DMS 273 treated with DMSO at 0.1 percent for 48 hours (cell line): ENCODE measurements around the gene CDH4.
"Not testable (repeated sequence)": the region's sequence is repeated elsewhere in the genome, so short reads cannot be mapped to it uniquely, and the experiment has no call there.

Experiments used
- DNase-seq: peaks from one replicate; lab custom pipeline; 2025; lab: John Stamatoyannopoulos, UW

The CDH4 gene

DNA sequence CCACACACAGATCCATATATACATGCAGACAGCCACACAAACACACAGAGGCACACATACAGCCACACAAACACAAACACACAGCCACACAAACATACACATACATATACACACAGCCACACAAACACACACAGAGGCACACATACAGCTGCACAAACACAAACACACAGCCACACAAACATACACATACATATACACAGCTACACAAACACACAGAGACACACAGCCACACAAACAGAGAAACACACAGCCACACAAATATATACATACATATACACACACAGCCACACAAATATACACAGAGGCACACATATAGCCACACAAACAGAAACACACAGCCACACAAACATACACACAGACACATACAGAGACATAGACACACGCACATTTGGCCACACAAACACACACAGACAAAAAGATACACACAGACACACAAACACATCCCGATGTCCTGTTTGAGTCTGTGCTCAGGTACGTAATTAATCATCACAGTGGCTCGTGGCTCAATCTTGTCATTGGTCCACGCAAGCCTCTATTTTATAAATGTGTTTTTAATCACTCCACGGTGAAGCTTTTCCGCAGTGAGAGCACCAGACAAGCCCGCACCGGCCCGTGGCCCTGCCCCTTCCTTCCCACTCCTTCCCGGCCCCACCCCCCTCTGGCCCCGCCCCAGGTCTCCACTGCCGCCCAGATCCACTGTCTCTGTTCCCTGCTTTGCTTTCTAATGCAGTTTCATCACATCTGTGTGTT is 135.3 kb downstream of the CDH4 start:
- no peak for DNase-seq

DNA sequence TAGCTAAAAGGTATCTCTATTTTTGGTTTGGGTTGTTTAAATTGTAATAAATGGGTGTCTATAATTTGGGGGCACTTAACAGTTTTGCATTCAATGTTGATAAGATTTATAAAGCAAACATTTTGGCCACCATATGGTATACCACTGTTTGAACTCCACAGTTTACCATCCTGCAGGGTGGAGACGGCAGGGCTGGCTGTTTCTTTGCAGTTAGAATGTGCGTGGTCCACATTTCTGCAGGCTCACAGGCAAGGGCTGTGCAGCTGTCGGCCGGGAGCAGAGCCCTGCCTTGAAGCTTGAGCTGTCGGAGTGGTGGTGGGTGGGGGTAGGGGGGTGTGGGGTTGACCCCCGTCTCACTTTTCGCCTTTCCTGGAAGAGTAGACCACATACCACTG is 135.9 kb downstream of the CDH4 start:
- no peak for DNase-seq

DNA sequence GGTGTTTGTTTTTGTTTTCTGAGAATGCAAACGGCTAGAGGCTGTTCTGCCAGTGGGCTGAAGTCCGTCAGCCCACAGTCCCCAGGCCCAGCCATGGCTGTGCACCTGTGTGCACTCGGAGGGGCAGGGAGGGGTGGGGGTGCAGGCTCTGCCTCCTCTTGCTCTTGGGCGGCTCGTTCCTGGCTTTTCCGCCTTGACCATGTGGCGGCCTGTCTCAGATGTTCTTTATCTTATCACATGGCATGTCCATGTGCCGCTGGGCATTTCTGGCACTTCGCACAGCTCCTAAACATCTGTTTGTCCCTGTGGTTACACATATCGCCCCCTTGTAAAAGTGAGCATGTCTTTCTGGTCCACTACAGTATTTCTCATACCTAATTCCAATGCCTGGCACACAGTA is 137.0 kb downstream of the CDH4 start:
- no peak for DNase-seq

DNA sequence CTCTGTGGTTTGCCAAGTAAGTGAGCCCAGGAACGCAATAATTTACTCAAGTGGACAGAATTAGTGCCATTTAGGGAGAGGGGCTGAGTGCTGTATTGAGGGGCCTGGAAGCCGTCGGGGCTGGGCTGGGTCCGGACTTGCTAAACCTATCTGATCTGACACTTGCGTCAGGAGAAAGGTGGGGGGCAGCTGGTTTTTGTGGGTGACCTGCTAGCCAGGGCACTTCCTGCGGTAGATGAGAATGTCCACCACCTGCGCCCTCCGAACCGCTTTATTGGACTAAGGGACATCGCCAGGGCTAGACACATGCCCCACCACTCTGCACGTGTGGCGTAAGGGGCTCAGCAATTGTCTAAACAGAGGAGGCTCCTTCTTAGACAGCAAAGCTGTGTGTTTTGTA is 139.1 kb downstream of the CDH4 start:
- DNase-seq: no peak

DNA sequence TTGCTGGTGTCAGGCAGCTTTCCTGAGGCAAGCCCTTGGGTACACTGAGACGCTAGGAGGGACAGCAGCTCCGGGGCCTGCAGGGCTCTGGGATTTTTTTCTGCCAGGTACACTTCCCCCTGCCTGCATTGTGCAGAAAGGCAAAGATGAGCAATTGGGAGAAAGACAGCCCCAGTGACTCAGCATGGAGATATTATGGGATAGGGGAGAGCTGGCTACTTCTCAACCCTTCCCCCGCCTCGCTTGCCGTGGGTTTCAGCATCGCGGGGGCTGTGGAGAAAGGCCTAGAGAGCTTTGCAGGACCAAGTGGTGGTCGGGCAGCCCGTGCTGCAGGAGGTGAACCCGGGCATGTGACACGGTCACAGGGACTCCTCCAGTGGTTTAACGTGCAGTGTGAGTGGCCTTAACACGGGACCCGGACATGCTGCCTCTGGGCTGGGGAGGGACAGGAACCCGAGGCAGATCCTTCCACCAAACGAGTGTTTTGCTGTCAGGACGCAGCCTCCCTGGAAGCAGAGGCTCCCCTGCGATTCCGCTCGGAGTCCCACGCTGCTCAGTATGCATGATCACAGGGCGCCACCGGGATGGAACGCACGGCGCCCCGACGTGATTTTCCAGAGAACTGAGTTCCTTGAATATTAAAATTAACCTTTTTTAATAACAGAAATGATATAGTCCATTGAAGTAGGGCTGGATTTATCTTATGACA is 139.9 kb downstream of the CDH4 start:
- no peak for DNase-seq

DNA sequence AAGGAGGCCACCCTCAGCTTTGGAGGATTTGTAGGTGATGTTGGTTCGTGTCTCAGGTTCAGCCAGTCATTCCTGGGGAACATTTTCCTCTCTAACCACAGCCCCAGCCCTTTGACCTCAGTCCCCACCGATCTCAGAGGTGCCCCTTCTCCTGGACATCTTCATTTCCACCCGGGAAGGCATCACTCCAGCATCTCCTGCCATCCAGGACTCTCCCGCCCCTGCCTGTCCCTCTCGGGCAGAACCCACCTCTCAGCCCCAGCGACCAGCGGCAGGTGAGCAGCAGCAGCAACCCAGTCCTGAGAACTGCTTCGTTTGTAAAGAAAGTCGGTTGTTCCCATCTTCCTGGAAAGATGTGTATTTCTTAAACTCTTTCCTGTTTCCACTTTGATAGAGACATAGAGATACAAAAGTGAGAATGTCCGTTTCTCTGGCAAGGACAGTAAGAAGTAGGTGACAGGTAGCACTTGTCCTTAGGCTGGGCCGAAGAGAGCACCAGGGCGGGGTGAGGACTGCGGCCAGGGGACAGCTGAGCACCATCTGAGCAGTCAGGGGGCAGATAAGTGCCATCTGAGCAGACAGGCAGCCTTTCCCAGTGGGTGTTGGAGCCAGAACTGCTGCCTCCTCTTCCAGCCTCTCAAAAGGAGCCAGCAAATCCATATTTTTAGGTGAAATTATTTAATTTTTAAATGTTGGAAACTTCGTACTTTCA is 142.2 kb downstream of the CDH4 start:
- no peak for DNase-seq

DNA sequence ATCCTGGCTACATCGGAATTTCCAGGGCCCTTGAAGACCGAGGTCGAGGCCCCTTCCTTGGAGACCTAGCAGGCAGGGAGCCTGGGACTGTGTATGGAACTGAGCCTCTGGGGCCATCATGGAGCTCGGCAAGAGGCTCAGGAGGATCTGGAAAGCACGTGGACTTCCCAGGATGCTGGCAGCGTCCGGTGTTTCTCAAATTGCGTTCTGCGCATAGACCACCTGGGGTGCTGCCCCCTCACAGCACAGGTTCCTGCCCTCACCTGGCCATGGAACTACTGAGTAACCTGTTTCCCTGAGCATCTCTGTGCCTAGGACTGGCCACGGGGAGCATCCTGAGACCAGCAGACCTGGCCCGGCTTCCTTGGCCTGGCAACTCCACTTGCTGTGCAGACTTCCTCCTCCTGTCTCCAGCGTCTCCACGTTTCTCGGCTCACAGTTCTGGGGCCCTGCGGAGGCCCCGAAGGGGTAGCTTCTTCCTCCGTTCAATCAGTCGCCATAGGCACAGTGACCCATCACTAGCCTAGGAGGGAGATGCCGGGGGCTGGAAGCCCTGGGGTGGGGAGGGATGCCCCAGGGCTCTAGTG is 144.3 kb downstream of the CDH4 start:
- no peak for DNase-seq

DNA sequence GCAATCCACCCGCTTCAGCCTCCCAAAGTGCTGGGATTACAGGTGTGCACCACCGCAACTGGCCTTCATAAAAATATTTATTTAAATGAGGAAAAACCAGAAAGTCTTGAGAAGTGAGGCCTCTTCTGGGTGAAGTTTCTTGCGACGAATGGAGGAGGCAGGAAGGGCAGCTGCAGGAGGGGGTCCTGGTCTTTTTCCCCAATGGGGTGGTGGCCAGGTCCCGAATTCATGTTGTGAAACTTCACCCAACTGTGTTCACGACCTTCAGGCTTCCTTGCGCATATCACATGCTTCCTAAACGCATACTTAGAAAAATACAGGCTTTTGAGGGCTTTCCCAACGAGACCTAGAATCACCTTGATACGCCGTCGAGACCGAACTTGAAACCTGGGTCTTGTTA is 145.1 kb downstream of the CDH4 start:
- no peak for DNase-seq

DNA sequence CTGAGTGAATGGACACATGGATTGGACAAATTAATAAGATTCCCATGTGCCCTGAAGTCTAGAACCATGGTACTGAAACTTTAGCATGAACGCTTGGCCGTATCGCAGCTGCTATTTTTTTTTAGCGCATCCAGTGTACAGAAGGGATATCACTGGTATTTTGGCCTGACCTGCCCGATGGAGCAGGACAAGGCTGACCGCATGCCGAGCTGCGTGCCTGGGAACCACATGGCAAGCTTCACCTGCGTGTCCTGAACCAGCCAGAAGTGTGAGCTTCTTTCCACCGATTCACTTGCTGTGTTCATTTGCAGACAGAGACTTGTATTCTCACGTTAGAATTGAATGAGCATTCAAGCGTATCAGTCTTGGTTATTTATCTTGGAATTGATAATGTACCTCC is 145.7 kb downstream of the CDH4 start:
- DNase-seq: no peak

DNA sequence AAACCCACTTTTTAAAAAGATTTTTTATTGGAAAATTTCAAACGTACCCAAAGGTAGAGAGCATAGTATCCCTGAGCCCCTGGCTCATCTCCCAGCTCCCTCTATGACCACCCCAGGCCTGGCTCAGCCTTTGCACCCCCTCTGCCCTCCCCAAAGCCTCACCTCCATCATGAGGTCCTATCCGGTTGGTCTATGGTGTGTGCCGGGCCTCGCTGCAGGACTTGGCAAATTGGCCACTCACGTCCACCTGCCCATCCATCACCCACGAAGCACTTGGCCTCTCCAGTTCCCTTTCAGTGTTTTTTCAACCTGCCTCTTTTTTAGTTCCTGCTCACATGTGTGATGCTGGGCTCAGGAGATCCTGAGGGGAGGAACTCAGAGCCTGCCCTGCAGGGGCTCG is 147.4 kb downstream of the CDH4 start:
- no peak for DNase-seq

DNA sequence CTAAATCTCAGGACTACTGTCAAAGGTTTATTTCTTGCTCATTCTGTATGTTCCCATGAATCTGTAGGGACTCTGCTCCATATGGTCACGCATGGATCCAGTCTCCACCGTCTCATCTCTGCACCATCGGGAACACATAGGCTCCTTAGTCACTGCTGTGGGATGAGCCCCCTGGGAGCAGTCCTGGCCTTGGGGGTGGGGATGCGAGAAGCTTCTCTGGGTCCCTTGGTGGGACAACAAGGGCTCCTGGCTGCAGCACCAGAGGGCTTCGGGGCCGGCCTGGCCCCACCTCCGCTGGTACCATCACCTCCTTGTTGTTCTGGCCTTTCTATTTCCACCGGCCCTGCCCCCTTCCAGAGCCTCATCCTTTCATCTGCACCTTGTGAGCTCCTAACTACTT is 148.4 kb downstream of the CDH4 start:
- no peak for DNase-seq

DNA sequence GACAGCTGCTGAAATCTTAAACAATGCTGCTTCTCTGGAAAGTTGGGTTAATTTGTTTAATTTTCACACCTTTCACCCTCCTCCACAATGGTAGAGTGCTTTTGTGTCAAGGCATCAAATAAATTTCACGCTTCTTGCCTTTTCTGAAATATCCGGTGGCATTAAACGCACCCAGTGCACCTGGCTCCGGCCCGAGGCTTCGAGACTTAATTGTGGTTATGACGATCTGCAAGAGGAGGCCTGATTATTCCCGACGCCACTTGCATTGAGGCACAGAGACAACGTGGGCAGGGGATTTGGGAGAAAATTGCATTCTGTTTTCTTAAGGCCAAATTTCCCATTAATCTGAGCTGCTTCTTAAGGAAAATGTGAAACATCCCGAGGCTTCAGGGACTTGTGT is 152.2 kb downstream of the CDH4 start:
- no peak for DNase-seq

DNA sequence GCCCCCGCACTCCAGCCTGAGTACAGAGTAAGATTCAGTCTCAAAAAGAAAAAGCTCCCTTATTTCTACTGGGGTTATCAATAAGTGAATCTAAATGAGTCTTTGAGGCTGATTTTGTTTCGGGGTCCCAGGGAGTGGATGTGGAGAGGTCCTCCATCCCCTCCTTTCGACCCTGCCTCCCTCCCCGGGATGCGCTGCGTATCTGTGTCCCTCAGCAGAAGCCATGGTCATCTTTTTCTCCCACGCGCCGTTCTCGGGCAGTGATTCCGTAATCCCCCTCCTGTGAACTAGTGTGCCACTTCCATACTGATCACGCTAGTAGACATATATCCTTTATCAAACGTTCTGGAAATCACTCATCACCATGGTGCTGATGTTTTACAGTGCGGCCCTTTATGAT is 152.9 kb downstream of the CDH4 start:
- DNase-seq: no peak

DNA sequence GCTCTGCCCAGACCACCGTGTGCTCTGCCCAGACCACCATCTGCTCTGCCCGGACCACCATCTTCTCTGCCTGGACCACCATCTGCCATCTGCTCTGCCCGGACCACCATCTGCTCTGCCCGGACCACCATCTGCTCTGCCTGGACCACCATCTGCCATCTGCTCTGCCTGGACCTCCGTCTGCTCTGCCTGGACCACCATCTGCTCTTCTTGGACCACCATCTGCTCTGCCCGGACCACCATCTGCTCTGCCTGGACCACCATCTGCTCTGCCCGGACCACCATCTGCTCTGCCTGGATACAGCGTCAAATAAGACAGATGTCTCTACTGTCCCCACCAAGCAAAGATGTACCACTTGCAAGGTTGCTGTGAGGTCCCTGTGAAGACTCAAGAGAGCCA is 154.7 kb downstream of the CDH4 start:
- DNase-seq: not testable (repeated sequence)

DNA sequence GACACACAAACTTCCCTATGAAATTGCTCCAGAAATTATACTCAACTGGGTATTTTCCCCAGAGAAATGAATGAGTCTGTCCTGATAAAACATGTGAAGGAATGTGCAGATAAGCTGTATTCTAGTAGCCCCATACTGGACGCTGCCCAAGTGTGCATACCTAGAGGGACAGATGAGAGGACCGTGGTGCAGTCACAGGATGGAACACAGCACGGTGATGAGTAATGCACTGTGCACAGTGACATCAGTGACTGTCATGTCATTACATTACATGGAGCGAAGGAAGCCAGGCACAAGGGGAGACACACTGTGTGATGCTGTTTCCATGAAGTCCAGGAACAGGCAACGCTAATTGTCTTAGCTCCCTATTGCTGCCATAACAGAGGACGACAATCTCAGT is 155.5 kb downstream of the CDH4 start:
- no peak for DNase-seq

DNA sequence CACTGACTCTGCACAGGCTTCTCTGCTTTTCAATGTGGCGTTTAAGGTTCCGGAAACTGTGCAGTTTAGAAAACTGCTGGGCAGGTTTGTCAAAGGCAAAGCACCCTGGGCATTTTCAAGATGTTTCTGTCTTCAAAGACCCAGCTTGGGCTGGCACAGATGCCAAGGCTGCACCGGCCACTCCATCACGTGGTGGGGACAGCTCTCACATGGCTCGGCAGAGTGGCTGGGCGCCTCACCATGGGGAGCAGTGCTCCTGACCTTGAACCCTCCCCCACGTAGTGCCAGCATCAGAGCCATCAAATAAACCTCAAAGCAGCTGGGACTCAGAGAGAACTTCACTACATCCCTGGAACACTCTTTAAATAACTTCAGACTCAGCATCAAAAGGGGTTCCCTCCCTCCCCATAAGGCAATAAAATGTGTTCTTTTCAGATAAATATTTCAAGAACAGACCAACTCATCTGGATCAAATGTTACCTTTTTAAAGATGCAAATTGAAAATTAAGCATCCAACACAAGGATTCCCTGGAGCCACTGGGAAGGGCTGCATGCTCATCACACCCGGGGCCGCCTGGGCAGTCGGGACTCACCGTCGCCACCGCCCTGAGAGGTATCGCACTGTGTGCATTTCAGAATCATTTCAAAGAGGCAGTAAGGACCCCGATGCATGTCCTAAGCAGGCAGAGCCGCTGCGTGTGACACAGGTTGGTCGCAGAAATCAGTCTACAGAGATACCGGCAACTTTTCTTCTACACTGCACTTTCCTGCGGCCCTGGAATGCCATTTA is 157.1 kb downstream of the CDH4 start:
- no peak for DNase-seq

DNA sequence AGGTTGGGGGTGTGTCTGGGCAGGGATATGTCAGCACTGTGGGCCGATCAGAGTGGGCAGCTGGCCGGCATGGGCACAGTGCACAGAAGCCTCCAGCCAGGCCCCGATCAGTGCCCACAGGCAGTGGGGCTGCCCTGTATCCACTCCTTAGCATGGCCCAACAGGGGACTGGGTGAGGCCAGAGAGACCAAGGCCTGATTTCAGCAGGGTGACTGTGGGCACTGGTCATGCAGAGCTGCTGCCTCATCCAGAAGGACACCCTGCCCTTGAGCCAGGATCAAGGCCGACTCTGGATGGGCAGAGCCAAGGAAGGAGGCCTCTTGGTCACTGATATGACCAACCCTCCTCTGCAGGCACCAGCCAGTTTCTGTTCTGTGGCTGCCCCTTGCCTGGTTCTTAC is 159.7 kb downstream of the CDH4 start:
- no peak for DNase-seq

DNA sequence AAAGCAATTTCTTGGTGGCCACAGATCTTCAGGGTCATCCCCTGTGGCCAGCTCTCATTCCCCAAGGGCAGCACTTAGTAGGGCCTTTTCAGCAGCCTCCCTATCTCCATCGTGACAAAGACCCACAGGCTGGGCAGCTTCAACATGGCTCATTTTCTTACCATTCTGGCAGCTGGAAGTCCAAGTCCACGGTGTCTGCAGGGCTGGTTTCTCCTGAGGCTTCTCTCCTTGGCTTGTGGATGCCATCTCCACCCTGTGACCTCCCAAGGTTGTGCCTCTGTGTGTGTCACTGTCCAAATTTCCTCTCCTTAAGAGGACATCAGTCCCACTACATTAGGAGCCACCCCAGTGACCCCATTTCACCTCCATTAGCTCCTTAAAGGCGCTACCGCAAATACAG is 161.7 kb downstream of the CDH4 start:
- DNase-seq: no peak

DNA sequence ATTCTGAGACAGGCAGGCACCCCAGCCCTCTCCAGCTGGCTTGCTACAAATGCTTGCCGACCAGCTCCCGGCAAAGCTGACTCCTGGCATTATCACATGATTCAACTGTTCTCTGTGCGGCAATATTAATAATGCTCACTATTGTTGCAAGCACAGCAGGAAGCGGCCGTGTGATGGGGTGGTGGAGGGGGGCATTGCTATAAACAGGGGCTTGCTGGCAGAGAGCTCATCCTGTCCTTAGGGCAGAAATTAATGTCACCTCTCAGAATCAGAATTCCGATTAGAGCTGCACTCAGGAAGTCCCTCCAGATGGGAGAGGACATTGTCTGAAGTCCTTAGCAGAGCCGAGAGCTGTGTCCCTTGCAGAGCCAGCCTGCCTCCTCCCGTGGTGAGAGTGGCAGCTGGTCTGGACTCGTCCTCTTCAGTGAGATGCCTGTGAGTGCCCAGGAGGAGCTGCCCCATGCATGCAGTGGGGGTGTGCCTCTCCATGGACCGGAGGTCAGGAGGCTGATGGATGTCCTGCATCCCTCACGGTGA is 162.5 kb downstream of the CDH4 start:
- DNase-seq: no peak

DNA sequence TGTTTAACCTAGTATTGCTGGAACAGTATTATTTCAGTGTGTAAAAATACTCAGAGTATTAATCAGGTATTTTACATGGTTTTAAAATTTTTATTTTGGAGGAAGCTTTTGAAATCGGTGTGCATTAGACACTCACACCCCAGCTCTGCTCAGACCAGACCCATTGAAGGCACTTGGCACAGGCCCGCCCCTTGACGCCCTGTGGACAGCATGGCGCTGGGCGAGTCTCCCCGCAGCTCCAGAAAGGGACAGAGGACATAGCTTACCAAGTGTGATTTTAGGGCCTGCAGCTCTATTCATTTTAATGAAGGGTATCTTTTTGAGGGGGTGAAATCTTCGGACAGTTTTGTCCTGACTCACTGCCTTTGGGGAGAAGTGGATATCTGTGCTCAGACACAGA is 164.5 kb downstream of the CDH4 start:
- DNase-seq: no peak

DNA sequence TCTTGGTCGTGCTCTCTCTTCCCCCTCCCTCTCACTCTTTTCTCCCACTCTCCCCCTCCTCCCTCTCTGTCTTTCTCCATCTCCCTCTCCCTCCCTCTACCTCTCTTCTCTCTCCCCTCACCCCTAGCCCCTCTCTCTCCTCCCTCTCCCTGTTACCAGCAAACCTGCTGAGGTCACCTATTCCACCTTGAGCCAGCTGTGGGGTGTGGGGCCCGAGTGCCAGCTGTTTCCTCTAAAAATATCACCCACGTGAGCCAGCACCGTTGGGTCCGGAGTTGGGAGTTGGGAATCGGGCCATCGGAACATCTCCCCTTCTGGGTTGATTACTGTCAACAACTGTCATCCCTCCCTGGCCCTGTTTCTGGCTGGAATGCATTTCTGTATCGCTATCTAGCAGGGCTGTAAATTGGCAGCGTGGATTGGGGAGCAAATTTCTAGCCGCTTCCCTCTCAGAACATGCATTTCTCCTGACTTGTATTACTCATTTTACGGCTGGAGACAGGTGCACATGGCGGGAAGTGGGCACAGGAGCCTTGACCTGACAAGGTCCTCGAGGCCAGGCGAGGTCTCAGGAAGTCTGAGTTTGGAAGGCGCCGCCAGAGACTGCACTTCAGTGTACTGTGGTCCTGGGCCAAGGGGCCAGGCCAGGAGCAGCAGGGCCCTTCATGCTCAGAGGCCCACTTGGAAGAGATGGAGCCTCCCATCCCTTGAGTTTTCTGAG is 165.3 kb downstream of the CDH4 start:
- DNase-seq: no peak
